NCI-H1436 (cell line): ENCODE results near the gene KCNQ1OT1.

Experiments
- DNase-seq: peaks from one replicate; lab custom pipeline; 2025; lab: John Stamatoyannopoulos, UW

The KCNQ1OT1 gene

GRCh38 chr11:2570211-2570811 is 129.5 kb downstream of the KCNQ1OT1 start:
- DNase-seq, result no peak

- DNase-seq, result no peak
Measured at GRCh38 chr11:2569731-2570210, 130.0 kb downstream of the KCNQ1OT1 start.

- no peak for DNase-seq
Measured at GRCh38 chr11:2569321-2569721, 130.5 kb downstream of the KCNQ1OT1 start.

GRCh38 chr11:2567026-2567671 is 132.6 kb downstream of the KCNQ1OT1 start:
- no peak for DNase-seq

GRCh38 chr11:2566223-2567025 is 133.4 kb downstream of the KCNQ1OT1 start:
- no peak for DNase-seq

- no peak for DNase-seq
Measured at GRCh38 chr11:2565447-2566222, 134.2 kb downstream of the KCNQ1OT1 start.

GRCh38 chr11:2564588-2565425 is 135.0 kb downstream of the KCNQ1OT1 start:
- no peak for DNase-seq

- DNase-seq, result no peak
Measured at GRCh38 chr11:2564008-2564530, 135.7 kb downstream of the KCNQ1OT1 start.

GRCh38 chr11:2563213-2564007 is 136.4 kb downstream of the KCNQ1OT1 start:
- no peak for DNase-seq

GRCh38 chr11:2562890-2563212 is 136.9 kb downstream of the KCNQ1OT1 start:
- DNase-seq, result no peak

GRCh38 chr11:2561696-2562581 is 137.9 kb downstream of the KCNQ1OT1 start:
- DNase-seq, result no peak

- DNase-seq, result no peak
Measured at GRCh38 chr11:2559527-2560311, 140.1 kb downstream of the KCNQ1OT1 start.

- no peak for DNase-seq
Measured at GRCh38 chr11:2558861-2559526, 140.8 kb downstream of the KCNQ1OT1 start.

GRCh38 chr11:2558397-2558796 is 141.4 kb downstream of the KCNQ1OT1 start:
- DNase-seq, result no peak
